HepG2 (cell line): ENCODE measurements around the gene HEXIM1. TPM values are rescaled to one million over a fixed set of nuclear protein-coding genes. Genes with fewer than 3 reads are reported as not detected.
A peak's percentile ranks its signal among the peaks of the same experiment; 100 is the strongest.

Experiments used
- DRAP1 ChIP-seq: IDR thresholded peaks from 2 replicates; pipeline ENCODE4 v1.6.1; 2016; ENCODE audit warnings: missing genetic modification reagents, missing compliant biosample characterization
- HOXA5 ChIP-seq: sonication (generic); formaldehyde crosslinking; IDR thresholded peaks from 2 replicates; pipeline ENCODE4 v1.4.0; 2020; ENCODE audit warnings: missing genetic modification reagents
- IRF2 ChIP-seq: IDR thresholded peaks from 2 replicates; pipeline ENCODE4 v1.6.1; 2018; ENCODE audit warnings: missing genetic modification reagents, missing compliant biosample characterization
- KDM6A ChIP-seq: IDR thresholded peaks from 2 replicates; pipeline ENCODE4 v1.6.1; 2016; ENCODE audit warnings: low read depth
- MBNL3 ChIP-seq: fragments of 250-450 bp; sonication (Bioruptor Pico); conservative IDR thresholded peaks from 2 replicates; pipeline ENCODE4 v1.8.0; 2022; ENCODE audit warnings: mild to moderate bottlenecking, inconsistent platforms
- MTF2 ChIP-seq: sonication (generic); formaldehyde crosslinking; IDR thresholded peaks from 2 replicates; pipeline ENCODE4 v1.5.0; 2020; ENCODE audit warnings: missing genetic modification reagents, borderline replicate concordance
- SP140L ChIP-seq: sonication (generic); formaldehyde crosslinking; IDR thresholded peaks from 2 replicates; pipeline ENCODE4 v1.4.0; 2020; ENCODE audit warnings: missing genetic modification reagents, borderline replicate concordance
- SUZ12 ChIP-seq: fragments of 150-350 bp; IDR thresholded peaks from 2 replicates; pipeline ENCODE4 v1.6.1; 2014; ENCODE audit warnings: low read depth, low read length
- TOE1 ChIP-seq: sonication (generic); formaldehyde crosslinking; IDR thresholded peaks from 2 replicates; pipeline ENCODE4 v1.4.0; 2020; ENCODE audit warnings: mild to moderate bottlenecking, missing genetic modification reagents
- TRAFD1 ChIP-seq: sonication (generic); formaldehyde crosslinking; IDR thresholded peaks from 2 replicates; pipeline ENCODE4 v1.5.1; 2020; ENCODE audit warnings: missing genetic modification reagents, mild to moderate bottlenecking, borderline replicate concordance
- ZNF136 ChIP-seq: sonication (generic); formaldehyde crosslinking; IDR thresholded peaks from 2 replicates; pipeline ENCODE4 v1.8.1; 2022; ENCODE audit warnings: low read depth, mild to moderate bottlenecking, moderate library complexity, missing genetic modification reagents
- ZNF234 ChIP-seq: sonication (generic); formaldehyde crosslinking; conservative IDR thresholded peaks from 2 replicates; pipeline ENCODE4 v1.5.1; 2020; ENCODE audit warnings: mild to moderate bottlenecking, missing genetic modification reagents
- ZNF432 ChIP-seq: sonication (generic); formaldehyde crosslinking; IDR thresholded peaks from 2 replicates; pipeline ENCODE4 v1.5.0; 2020; ENCODE audit warnings: missing genetic modification reagents, mild to moderate bottlenecking, borderline replicate concordance
- ZNF510 ChIP-seq: sonication (generic); formaldehyde crosslinking; IDR thresholded peaks from 2 replicates; pipeline ENCODE4 v1.4.0; 2020; ENCODE audit warnings: low read depth, mild to moderate bottlenecking, missing genetic modification reagents
- ZNF720 ChIP-seq: sonication (generic); formaldehyde crosslinking; IDR thresholded peaks from 2 replicates; pipeline ENCODE4 v1.4.0; 2020; ENCODE audit warnings: missing genetic modification reagents
- polyA plus RNA-seq, 8 experiments: library from polyadenylated mRNA; depleted of rRNA in 3 of 8; stranded (reverse) in 7 of 8; unstranded in 1 of 8; fragments of >200 nt; fragmentation: Illumina TruSeq in 4 of 8; extraction: Trizol in 4 of 8; gene quantifications; 2 replicates each; pipeline versions ENCODE4 v1.2.1 to v1.2.3, GENCODE V29; 2011 to 2016; ENCODE audit warnings: low read depth in 4 of 8, missing spikeins in 1 of 8, mixed read lengths in 1 of 8; ENCODE audit not compliant: insufficient read depth in 1 of 8
- total RNA-seq, 5 experiments: library from RNA; depleted of rRNA; stranded (reverse); fragments of >200 nt; fragmentation: Illumina TruSeq; extraction: Trizol; gene quantifications; 2 replicates each; pipeline ENCODE4 v1.2.3, GENCODE V29; 2016; ENCODE audit warnings: low read depth in 1 of 5
- TF ChIP-seq, protein P1 (sequence below): sonication (generic); formaldehyde crosslinking; IDR thresholded peaks from 2 replicates; pipeline ENCODE4 v1.4.0; 2020; ENCODE audit warnings: missing genetic modification reagents; ENCODE audit errors: not compliant biosample characterization
- TF ChIP-seq, protein P2 (sequence below): sonication (generic); formaldehyde crosslinking; IDR thresholded peaks from 2 replicates; pipeline ENCODE4 v1.5.1; 2020; ENCODE audit warnings: mild to moderate bottlenecking, missing genetic modification reagents
- TF ChIP-seq, protein P3 (sequence below): IDR thresholded peaks from 2 replicates; pipeline ENCODE4 v1.6.1; 2016; ENCODE audit warnings: mild to moderate bottlenecking, missing biosample characterization, missing genetic modification reagents
- TF ChIP-seq, protein P4 (sequence below): sonication (generic); formaldehyde crosslinking; IDR thresholded peaks from 2 replicates; pipeline ENCODE4 v1.4.0; 2020; ENCODE audit warnings: low read depth, missing genetic modification reagents

The HEXIM1 gene
- total and polyA plus RNA-seq, 2 of the 13 experiments (the other 11 are each of a cell fraction or from before 2014, with no cell fraction given) = 10.5 to 16.6 TPM

GRCh38 chr17:45147581-45148182 is 593 bp upstream of the HEXIM1 start (continued):
- TF ChIP-seq, protein P1, sequence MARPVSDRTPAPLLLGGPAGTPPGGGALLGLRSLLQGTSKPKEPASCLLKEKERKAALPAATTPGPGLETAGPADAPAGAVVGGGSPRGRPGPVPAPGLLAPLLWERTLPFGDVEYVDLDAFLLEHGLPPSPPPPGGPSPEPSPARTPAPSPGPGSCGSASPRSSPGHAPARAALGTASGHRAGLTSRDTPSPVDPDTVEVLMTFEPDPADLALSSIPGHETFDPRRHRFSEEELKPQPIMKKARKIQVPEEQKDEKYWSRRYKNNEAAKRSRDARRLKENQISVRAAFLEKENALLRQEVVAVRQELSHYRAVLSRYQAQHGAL (CRISPR knock-in tag) = no peak
- TF ChIP-seq ZNF510 (CRISPR knock-in tag) (no peak), DRAP1 (CRISPR knock-in tag) (no peak), SUZ12 (0 out of 2 replicates have a peak, but pooled peaks have one; percentile 5), HOXA5 (CRISPR knock-in tag) (peak; percentile 39; the same call in 1 of the 2 replicates), TRAFD1 (CRISPR knock-in tag) (no peak), MBNL3 (peak; percentile 94; the same call in 1 of the 2 replicates), ZNF432 (CRISPR knock-in tag) (no peak), KDM6A (CRISPR knock-in tag) (no peak), MTF2 (CRISPR knock-in tag) (no peak), ZNF136 (CRISPR knock-in tag) (no peak), ZNF720 (CRISPR knock-in tag) (no peak), SP140L (CRISPR knock-in tag) (no peak; the same call in 1 of the 2 replicates), IRF2 (CRISPR knock-in tag) (peak; percentile 54; the same call in 1 of the 2 replicates), TOE1 (CRISPR knock-in tag) (no peak), ZNF234 (CRISPR knock-in tag) (0 out of 2 replicates have a peak, but pooled peaks have one; percentile 31)
- TF ChIP-seq, protein P2, sequence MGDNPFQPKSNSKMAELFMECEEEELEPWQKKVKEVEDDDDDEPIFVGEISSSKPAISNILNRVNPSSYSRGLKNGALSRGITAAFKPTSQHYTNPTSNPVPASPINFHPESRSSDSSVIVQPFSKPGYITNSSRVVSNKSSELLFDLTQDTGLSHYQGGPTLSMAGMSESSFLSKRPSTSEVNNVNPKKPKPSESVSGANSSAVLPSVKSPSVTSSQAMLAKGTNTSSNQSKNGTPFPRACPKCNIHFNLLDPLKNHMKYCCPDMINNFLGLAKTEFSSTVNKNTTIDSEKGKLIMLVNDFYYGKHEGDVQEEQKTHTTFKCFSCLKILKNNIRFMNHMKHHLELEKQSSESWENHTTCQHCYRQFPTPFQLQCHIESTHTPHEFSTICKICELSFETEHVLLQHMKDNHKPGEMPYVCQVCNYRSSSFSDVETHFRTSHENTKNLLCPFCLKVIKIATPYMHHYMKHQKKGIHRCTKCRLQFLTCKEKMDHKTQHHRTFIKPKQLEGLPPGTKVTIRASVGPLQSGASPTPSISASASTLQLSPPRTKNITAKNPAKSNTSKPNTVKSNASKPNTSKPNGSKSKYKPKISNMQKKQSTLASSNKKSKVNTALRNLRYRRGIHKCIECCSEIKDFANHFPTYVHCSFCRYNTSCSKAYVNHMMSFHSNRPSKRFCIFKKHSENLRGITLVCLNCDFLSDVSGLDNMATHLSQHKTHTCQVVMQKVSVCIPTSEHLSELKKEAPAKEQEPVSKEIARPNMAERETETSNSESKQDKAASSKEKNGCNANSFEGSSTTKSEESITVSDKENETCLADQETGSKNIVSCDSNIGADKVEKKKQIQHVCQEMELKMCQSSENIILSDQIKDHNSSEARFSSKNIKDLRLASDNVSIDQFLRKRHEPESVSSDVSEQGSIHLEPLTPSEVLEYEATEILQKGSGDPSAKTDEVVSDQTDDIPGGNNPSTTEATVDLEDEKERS (CRISPR knock-in tag) = no peak
- TF ChIP-seq, protein P3, sequence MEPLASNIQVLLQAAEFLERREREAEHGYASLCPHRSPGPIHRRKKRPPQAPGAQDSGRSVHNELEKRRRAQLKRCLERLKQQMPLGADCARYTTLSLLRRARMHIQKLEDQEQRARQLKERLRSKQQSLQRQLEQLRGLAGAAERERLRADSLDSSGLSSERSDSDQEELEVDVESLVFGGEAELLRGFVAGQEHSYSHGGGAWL (CRISPR knock-in tag) = no peak
- TF ChIP-seq, protein P4, sequence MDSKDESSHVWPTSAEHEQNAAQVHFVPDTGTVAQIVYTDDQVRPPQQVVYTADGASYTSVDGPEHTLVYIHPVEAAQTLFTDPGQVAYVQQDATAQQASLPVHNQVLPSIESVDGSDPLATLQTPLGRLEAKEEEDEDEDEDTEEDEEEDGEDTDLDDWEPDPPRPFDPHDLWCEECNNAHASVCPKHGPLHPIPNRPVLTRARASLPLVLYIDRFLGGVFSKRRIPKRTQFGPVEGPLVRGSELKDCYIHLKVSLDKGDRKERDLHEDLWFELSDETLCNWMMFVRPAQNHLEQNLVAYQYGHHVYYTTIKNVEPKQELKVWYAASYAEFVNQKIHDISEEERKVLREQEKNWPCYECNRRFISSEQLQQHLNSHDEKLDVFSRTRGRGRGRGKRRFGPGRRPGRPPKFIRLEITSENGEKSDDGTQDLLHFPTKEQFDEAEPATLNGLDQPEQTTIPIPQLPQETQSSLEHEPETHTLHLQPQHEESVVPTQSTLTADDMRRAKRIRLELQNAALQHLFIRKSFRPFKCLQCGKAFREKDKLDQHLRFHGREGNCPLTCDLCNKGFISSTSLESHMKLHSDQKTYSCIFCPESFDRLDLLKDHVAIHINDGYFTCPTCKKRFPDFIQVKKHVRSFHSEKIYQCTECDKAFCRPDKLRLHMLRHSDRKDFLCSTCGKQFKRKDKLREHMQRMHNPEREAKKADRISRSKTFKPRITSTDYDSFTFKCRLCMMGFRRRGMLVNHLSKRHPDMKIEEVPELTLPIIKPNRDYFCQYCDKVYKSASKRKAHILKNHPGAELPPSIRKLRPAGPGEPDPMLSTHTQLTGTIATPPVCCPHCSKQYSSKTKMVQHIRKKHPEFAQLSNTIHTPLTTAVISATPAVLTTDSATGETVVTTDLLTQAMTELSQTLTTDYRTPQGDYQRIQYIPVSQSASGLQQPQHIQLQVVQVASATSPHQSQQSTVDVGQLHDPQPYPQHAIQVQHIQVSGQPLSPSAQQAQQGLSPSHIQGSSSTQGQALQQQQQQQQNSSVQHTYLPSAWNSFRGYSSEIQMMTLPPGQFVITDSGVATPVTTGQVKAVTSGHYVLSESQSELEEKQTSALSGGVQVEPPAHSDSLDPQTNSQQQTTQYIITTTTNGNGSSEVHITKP (CRISPR knock-in tag) = peak; percentile 99
